Effector CD8-positive, alpha-beta T cell (primary cell): ENCODE results near the gene ALOX5.

ENCODE experiments used
- DNase-seq: peaks from one replicate; lab custom pipeline; 2025; lab: John Stamatoyannopoulos, UW

ALOX5 gene

GRCh38 chr10:45443101-45444009, 69.3 kb downstream of the ALOX5 start:
- DNase-seq: no peak

GRCh38 chr10:45444022-45444421, 70.0 kb downstream of the ALOX5 start:
- DNase-seq: no peak

GRCh38 chr10:45444976-45445898, 71.2 kb downstream of the ALOX5 start:
- no peak for DNase-seq

GRCh38 chr10:45446858-45447257, 72.8 kb downstream of the ALOX5 start:
- DNase-seq: no peak

- no peak for DNase-seq
Measured at GRCh38 chr10:45447416-45447815, 73.4 kb downstream of the ALOX5 start.

GRCh38 chr10:45450866-45451265, 76.8 kb downstream of the ALOX5 start:
- DNase-seq: no peak

- no peak for DNase-seq
Measured at GRCh38 chr10:45451407-45451806, 77.4 kb downstream of the ALOX5 start.

- no peak for DNase-seq
Measured at GRCh38 chr10:45452268-45452667, 78.3 kb downstream of the ALOX5 start.

GRCh38 chr10:45452743-45453452, 78.9 kb downstream of the ALOX5 start:
- DNase-seq: no peak

GRCh38 chr10:45453639-45454255, 79.7 kb downstream of the ALOX5 start:
- DNase-seq: no peak

- no peak for DNase-seq
Measured at GRCh38 chr10:45454262-45454661, 80.2 kb downstream of the ALOX5 start.

- DNase-seq: no peak
Measured at GRCh38 chr10:45454859-45455258, 80.8 kb downstream of the ALOX5 start.

GRCh38 chr10:45456233-45456632, 82.2 kb downstream of the ALOX5 start:
- DNase-seq: no peak

- DNase-seq: no peak
Measured at GRCh38 chr10:45456822-45457221, 82.8 kb downstream of the ALOX5 start.

GRCh38 chr10:45457487-45457886, 83.5 kb downstream of the ALOX5 start:
- DNase-seq: no peak

GRCh38 chr10:45460235-45460878, 86.3 kb downstream of the ALOX5 start:
- no peak for DNase-seq

- DNase-seq: no peak
Measured at GRCh38 chr10:45461034-45461433, 87.0 kb downstream of the ALOX5 start.

- no peak for DNase-seq
Measured at GRCh38 chr10:45463244-45464116, 89.5 kb downstream of the ALOX5 start.

GRCh38 chr10:45464958-45465567, 91.0 kb downstream of the ALOX5 start:
- DNase-seq: peak; percentile 48

GRCh38 chr10:45466784-45467183, 92.8 kb downstream of the ALOX5 start:
- DNase-seq: no peak
